ENCODE measurements around the gene TRIM26.
"Not testable (repeated sequence)": the region's sequence is repeated elsewhere in the genome, so short reads cannot be mapped to it uniquely, and the experiment has no call there.

TRIM26 gene

DNA sequence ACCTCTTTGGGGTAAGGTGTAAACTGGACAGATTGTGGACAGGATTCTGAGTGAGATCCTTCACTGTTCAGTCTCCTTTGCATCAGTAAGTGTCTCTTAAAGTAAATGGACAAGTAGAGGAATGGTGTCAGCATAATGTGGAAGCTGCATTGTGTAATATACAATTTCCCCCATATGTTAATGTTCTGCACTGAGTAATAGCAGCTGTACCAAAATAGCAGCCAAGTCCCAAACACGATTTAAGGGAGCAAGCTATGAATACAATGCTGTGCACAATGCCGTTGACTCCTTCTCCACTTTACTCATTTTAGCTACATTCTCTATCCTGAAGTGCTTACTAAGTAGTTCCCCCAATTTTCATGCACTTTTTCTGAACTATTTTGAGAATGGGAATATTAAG lies 21.1 kb upstream of the TRIM26 start:
- DNase-seq (ENCODE audit: low read depth): no peak
- TF ChIP-seq, protein P1, sequence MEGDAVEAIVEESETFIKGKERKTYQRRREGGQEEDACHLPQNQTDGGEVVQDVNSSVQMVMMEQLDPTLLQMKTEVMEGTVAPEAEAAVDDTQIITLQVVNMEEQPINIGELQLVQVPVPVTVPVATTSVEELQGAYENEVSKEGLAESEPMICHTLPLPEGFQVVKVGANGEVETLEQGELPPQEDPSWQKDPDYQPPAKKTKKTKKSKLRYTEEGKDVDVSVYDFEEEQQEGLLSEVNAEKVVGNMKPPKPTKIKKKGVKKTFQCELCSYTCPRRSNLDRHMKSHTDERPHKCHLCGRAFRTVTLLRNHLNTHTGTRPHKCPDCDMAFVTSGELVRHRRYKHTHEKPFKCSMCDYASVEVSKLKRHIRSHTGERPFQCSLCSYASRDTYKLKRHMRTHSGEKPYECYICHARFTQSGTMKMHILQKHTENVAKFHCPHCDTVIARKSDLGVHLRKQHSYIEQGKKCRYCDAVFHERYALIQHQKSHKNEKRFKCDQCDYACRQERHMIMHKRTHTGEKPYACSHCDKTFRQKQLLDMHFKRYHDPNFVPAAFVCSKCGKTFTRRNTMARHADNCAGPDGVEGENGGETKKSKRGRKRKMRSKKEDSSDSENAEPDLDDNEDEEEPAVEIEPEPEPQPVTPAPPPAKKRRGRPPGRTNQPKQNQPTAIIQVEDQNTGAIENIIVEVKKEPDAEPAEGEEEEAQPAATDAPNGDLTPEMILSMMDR (IDR thresholded peaks at IDR 0.05; ENCODE audit: insufficient read depth, low read depth, low read length, missing control alignments): no peak
- H3K4me3 ChIP-seq (ENCODE audit: low read depth, low read length): no peak overlapping the region

DNA sequence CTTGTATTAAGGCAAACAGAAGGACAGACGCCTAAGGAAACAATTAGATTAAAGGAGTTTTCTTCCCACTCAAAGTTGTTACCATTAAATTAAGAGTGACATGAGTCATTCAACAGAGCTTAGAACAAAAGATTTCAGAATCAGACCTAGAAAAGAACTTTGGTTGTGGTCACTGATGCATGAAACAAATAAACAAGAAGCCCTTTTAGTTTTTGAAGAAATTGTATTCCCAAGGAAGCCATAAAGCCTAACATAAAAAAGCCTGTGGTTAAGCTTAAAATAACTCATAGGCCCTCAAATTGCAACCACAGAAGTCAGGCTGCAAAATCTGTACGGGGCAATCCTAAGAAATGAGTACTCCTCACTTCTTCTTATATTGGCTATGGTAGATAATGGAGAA lies 17.9 kb upstream of the TRIM26 start:
- no peak overlapping the region for H3K4me3 ChIP-seq (ENCODE audit: low read depth, low read length)
- TF ChIP-seq, protein P1 (IDR thresholded peaks at IDR 0.05; ENCODE audit: insufficient read depth, low read depth, low read length, missing control alignments): no peak
- DNase-seq (ENCODE audit: low read depth): no peak

DNA sequence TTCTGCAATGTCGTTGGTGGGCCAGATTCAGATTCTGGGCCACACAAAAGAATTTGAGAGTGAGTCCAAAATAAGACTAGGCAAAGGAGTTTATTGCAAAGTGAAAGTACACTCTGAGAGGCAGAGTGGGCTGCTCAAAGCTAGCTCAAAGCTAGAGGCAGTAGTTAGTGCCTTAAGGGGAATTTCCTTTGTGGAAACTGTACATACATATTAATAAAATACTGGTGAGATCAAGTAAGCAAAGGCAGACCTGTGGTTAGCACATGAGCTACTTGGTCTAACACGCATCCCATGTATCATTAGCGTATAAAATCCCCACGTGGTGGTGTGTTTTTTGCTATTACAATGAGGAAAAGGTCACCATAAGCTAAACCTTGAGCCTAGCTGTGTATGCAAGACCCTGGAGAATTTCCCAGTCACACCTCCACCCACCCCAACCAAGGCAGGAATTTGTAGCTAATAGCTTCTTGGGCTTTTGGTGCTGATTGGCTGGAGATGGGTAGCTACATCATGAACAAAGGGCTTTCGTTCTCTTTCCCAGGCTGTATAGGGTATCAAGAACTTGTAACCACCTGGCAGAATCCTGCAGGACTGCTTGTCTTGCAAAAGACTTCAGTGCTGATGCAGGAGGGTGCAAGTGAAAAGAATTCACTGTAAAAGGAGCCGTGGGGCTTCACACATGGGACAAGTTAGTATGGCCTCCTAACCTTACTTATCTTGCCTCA lies 14.7 kb upstream of the TRIM26 start:
- TF ChIP-seq, protein P1 (IDR thresholded peaks at IDR 0.05; ENCODE audit: insufficient read depth, low read depth, low read length, missing control alignments): no peak
- no peak overlapping the region for H3K4me3 ChIP-seq (ENCODE audit: low read depth, low read length)
- DNase-seq (ENCODE audit: low read depth): no peak

DNA sequence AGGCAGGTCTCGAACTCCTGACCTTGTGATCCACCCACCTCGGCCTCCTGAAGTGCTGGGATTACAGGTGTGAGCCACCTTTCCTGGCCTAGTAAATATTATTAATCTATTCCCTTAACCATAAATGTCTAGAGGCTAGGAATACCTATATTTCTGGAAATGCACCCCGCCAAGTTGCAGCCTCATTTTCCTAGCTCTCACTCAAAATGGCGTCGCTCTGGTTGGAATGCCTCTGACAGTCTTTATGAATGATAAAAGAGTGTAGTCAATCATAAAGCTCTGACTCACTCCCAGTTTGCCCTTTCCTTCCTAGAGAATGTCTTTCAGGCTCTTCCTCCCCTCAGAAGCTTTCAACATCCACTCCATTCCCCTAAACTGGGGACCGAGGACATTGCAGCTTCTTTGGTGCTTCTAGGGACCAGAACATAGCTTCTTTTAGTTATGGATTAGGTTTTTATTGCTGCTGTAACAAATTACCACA lies 14.1 kb upstream of the TRIM26 start:
- H3K4me3 ChIP-seq (ENCODE audit: low read depth, low read length): no peak overlapping the region
- TF ChIP-seq, protein P1 (IDR thresholded peaks at IDR 0.05; ENCODE audit: insufficient read depth, low read depth, low read length, missing control alignments): no peak
- DNase-seq (ENCODE audit: low read depth): no peak

DNA sequence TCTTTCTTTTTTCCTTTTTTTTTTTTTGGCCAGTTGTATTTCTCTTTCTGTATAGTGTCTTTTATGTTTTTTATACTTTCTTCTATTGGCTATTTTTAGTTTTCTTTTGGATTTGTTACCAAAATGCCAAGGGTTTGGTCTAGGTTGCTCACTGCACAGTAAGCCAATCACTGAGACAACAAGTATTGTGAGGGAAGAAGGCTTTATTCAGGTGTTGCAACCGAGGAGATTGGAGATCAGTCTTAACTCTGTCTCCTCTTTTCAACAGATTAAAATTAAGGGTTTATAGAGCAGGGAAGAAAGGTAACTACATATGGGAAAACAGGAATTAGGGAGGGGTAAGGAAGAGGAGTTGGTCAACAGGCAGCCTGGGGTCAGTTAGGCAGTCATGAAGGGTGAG lies 10.1 kb upstream of the TRIM26 start:
- DNase-seq (ENCODE audit: low read depth): no peak
- TF ChIP-seq, protein P1 (IDR thresholded peaks at IDR 0.05; ENCODE audit: insufficient read depth, low read depth, low read length, missing control alignments): no peak
- no peak overlapping the region for H3K4me3 ChIP-seq (ENCODE audit: low read depth, low read length)

DNA sequence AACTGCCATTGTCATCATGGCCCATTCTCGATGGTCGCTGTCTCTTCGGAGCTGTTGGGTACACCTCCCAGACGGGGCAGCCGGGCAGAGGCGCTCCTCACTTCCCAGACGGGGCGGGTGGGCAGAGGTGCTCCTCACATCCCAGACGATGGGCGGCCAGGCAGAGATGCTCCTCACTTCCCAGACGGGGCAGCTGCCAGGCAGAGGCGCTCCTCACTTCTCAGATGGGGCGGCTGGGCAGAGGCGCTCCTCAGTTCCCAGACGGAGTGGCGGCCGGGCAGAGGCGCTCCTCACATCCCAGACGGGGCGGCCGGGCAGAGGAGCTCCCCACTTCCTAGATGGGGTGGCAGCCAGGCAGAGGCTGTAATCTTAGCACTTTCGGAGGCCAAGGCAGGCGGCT lies 8.8 kb upstream of the TRIM26 start:
- DNase-seq (ENCODE audit: low read depth); H3K4me3 ChIP-seq (ENCODE audit: low read depth, low read length): not testable (repeated sequence)

DNA sequence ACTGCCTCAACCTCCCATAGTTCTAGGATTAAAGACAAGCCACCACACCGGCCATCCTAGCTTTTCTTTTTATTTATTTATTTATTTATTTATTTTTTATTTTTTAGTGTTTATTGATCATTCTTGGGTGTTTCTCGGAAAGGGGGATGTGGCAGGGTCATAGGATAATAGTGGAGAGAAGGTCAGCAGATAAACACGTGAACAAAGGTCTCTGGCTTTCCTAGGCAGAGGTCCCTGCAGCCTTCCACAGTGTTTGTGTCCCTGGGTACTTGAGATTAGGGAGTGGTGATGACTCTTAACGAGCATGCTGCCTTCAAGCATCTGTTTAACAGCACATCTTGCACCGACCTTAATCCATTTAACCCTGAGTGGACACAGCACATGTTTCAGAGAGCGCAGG lies 8.2 kb upstream of the TRIM26 start:
- H3K4me3 ChIP-seq (ENCODE audit: low read depth, low read length); DNase-seq (ENCODE audit: low read depth): not testable (repeated sequence)

DNA sequence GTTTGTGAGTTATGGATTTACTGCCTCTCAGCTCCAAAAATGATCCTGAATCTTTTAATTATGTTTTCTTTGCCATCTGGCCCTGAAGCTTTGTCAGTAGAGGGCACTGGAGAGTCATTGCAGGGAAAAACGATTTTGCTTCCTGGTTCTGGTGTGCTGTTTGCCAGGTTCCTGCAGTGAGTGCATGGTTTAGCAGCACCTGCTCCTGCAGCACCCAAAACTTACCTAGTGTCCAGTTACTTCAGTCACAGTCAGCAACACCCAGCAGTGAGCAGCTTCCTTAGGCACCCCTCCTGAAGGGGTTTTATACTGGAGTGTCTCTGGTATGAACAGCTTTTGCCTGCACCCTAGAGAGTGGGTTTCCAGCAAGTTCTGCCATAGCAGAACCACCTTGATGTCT lies 6.0 kb upstream of the TRIM26 start:
- TF ChIP-seq, protein P1 (IDR thresholded peaks at IDR 0.05; ENCODE audit: insufficient read depth, low read depth, low read length, missing control alignments): peak; percentile 85
- no peak overlapping the region for H3K4me3 ChIP-seq (ENCODE audit: low read depth, low read length)
- peak; percentile 68 for DNase-seq (ENCODE audit: low read depth)

Data from GM12865 (cell line).